Type B pancreatic cell (in vitro differentiated cells): ENCODE measurements around the gene PIK3R6. TPM values are rescaled to one million over a fixed set of nuclear protein-coding genes. Genes with fewer than 3 reads are reported as not detected.

Experiments used
- DNase-seq: peaks from one replicate; pipeline ENCODE4 v3.0.0; 2021; ENCODE audit warnings: mixed read lengths; ENCODE audit not compliant: unreplicated experiment; ENCODE audit errors: extremely low spot score
- H3K27ac Mint-ChIP-seq: 2 replicates; pipeline ENCODE4 v1.8.0; 2021; ENCODE audit warnings: mild to moderate bottlenecking, mixed read lengths
- H3K27me3 Mint-ChIP-seq: 2 replicates; pipeline ENCODE4 v1.8.0; 2021; ENCODE audit warnings: mixed read lengths
- H3K36me3 Mint-ChIP-seq: 2 replicates; pipeline ENCODE4 v1.8.0; 2021; ENCODE audit warnings: mixed read lengths
- H3K4me1 Mint-ChIP-seq: one replicate; pipeline ENCODE4 v1.8.0; 2021; ENCODE audit warnings: mixed read lengths; ENCODE audit not compliant: unreplicated experiment
- H3K4me3 Mint-ChIP-seq: 2 replicates; pipeline ENCODE4 v1.8.0; 2021; ENCODE audit warnings: mild to moderate bottlenecking, mixed read lengths
- H3K9me3 Mint-ChIP-seq: 2 replicates; pipeline ENCODE4 v1.8.0; 2021; ENCODE audit warnings: mixed read lengths
- total RNA-seq: library from RNA; stranded (reverse); gene quantifications from 2 replicates; pipeline ENCODE4 v1.2.1, GENCODE V29; 2021; ENCODE audit warnings: low replicate concordance
- TF ChIP-seq, protein P1 (sequence below): fragments of 200-600 bp; sonication (generic); conservative IDR thresholded peaks from 2 replicates; pipeline ENCODE4 v1.5.0; 2021; ENCODE audit warnings: antibody characterized with exemption, mild to moderate bottlenecking

Gene PIK3R6
- total RNA-seq, 1 donor from 2014 or later = not detected

DNA sequence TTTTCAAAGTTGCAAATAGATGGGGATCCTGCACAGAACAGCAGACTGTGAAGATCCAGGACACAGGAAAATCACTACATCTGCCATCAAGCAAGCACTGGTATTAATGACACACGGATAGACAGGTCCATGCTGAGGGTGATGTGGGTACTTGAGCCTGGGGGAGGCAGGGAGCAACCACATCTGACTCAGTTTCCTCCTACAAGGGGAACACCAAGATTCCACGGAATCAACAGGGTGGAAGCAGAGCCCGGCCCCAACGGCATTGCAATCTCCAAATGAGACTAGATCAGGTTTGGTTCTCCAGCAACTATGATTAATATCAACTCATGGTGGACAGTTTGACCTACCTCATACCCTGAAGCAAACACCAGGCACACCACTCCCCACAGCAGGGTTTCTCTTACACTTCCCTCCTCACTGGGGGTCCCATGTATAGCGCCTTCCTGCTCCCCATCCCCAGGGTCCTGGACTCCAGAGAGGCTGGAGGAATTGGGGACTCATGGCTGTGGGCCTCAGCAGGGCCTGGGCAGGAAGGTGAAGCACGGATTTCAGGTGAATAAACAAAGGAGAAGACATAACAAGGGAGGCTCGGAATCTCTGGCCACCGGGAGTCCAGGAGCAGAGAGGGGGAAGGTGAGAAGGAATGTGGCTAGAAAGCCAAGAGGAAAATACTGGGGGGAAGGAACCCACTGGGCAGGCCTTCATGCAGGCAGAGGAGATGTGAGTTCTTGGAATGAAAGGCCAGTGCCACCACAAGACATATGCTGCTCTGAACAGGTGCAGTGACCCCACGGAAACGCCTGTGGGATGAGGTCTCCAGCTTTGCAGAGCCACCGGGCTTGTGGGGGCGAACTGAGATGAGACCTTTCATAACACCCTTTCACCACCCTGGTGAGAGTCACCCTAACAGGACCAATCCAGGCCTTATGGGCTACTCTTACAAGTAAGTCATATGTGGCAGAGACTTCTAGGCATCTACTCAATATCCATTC lies 29.5 kb upstream of the PIK3R6 start:
- Mint-ChIP-seq H3K27ac (no peak overlapping the region), H3K4me1 (peaks cover 9% of the 10 kb centered on the region), H3K9me3 (no peaks in the 10 kb centered on the region), H3K4me3 (no peak overlapping the region), H3K36me3 (no peaks in the 10 kb centered on the region), H3K27me3 (peaks cover 48% of the 10 kb centered on the region)
- TF ChIP-seq, protein P1, sequence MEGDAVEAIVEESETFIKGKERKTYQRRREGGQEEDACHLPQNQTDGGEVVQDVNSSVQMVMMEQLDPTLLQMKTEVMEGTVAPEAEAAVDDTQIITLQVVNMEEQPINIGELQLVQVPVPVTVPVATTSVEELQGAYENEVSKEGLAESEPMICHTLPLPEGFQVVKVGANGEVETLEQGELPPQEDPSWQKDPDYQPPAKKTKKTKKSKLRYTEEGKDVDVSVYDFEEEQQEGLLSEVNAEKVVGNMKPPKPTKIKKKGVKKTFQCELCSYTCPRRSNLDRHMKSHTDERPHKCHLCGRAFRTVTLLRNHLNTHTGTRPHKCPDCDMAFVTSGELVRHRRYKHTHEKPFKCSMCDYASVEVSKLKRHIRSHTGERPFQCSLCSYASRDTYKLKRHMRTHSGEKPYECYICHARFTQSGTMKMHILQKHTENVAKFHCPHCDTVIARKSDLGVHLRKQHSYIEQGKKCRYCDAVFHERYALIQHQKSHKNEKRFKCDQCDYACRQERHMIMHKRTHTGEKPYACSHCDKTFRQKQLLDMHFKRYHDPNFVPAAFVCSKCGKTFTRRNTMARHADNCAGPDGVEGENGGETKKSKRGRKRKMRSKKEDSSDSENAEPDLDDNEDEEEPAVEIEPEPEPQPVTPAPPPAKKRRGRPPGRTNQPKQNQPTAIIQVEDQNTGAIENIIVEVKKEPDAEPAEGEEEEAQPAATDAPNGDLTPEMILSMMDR = no peak
- no peak for DNase-seq

DNA sequence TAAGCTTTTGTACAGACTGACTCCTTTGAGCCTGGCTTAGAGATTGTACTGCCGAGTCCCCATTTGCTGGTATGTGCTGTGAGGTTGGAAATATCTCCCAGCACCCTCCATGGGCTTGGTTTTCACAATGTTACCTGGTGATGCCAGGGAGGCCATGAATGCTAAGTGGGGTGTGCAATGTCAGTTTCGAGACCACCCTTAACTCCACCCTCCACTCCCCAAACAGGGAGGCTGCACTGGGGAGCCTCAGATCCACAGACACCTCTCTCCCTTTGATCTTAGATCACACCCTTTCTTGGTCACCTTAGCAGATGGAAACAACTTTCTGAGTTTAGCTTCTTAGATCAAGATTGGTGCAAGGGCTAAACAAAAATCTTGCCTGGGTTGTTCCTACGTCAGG lies 28.6 kb upstream of the PIK3R6 start:
- no peak for DNase-seq
- Mint-ChIP-seq H3K27me3 (peaks cover 40% of the 10 kb centered on the region), H3K4me1 (peaks cover 9% of the 10 kb centered on the region), H3K4me3 (no peak overlapping the region), H3K36me3 (no peaks in the 10 kb centered on the region), H3K9me3 (no peaks in the 10 kb centered on the region), H3K27ac (no peak overlapping the region)
- TF ChIP-seq, protein P1 = no peak

DNA sequence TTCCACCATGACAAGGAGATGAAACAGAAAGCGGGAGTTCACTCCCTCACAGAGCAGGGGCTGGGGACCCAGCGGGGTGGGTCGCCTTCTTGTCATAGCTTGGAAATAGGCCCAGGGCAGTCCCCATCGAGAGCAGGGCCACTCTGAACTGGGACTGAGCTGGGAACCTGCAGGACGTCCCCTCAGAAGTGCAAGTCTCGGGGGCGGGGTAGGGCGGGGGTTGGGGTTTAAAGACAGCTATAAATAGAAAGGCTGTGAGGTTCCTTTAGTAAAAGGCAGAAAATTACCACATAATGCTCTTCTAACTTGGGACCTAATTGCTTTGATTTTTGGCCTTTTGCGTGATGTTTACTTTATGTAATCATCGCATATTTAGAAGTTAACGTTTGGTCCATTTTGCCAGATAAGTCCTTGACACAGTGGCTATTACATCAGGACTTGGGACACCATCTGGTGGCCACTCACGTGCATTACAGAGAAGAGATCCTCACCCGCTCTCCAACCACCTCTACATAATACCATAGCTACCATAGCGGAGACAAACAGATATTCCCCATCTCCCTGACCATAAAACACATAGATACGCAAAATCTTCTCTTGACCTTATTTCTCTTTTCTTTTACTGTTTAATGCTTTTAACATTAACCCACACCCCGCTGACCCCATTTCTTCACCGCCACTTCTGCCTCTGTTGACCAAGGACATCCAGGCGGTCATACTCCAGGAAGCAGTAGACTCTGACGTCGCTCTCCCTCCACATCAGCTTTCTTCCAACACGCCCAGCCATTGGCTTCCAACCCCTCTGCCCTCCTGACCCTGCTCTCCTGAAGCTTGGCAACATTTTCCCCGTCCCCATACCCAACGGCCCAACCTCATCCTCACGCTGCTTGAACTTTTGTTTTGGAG lies 27.5 kb upstream of the PIK3R6 start:
- Mint-ChIP-seq H3K27ac (no peak overlapping the region), H3K9me3 (no peaks in the 10 kb centered on the region), H3K27me3 (peaks cover 36% of the 10 kb centered on the region), H3K4me3 (peak overlapping the region; percentile 13), H3K4me1 (peaks cover 5% of the 10 kb centered on the region), H3K36me3 (no peaks in the 10 kb centered on the region)
- no peak for DNase-seq
- TF ChIP-seq, protein P1 = peak; percentile 91

DNA sequence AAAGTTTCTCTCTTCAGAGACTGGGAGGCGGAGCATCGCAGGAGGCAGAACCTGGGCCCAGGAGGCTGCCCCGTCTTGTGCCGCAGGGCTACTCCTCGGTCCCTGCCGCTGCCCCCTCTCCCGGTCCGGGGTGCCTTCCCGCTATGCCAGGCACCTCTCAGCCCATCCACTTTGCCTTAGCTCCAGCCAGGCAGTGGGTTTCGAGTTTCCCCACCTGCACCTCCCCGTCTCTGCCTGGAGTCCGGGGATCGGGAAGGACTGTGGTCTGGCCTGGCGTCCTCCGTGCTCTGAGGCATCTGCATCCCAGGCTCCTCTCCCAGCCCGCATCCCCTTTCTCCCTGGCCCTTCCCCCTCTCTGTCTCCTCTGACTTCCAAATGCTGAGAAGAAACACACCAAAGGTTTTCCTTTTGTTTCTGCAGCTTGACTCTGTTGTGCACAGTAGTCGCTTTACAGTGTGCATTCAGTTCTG lies 26.8 kb upstream of the PIK3R6 start:
- Mint-ChIP-seq H3K27ac (no peak overlapping the region), H3K4me1 (peaks cover 5% of the 10 kb centered on the region), H3K4me3 (no peak overlapping the region), H3K27me3 (peaks cover 36% of the 10 kb centered on the region), H3K36me3 (no peaks in the 10 kb centered on the region), H3K9me3 (no peaks in the 10 kb centered on the region)
- TF ChIP-seq, protein P1 = no peak
- DNase-seq = no peak

- TF ChIP-seq, protein P1 = no peak
- no peak overlapping the region for H3K4me3 Mint-ChIP-seq
- DNase-seq = no peak
- H3K4me1 Mint-ChIP-seq = peaks cover 5% of the 10 kb centered on the region
- no peak overlapping the region for H3K27ac Mint-ChIP-seq
- no peaks in the 10 kb centered on the region for H3K9me3 Mint-ChIP-seq
- H3K36me3 Mint-ChIP-seq = no peaks in the 10 kb centered on the region
- H3K27me3 Mint-ChIP-seq = peaks cover 31% of the 10 kb centered on the region
Observed at GRCh38 chr17:8893621-8894201, 26.2 kb upstream of the PIK3R6 start.
